H1 (cell line): ENCODE results near the gene POLR3H. TPM values are rescaled to one million over a fixed set of nuclear protein-coding genes. Genes with fewer than 3 reads are reported as not detected.

Experiments used
- BRCA1 ChIP-seq: IDR thresholded peaks from 2 replicates; pipeline ENCODE4 v1.6.1; 2012; ENCODE audit warnings: low read depth, low read length, improper control_type of control experiment
- CBX5 ChIP-seq: fragments of 300-800, 300-1000 bp; sonication (generic); IDR thresholded peaks from 2 replicates; pipeline ENCODE4 v1.7.1; 2016; ENCODE audit warnings: antibody characterized with exemption, low read length, low read depth
- CBX8 ChIP-seq: fragments of 300-800, 300-1000 bp; sonication (generic); IDR thresholded peaks from 2 replicates; pipeline ENCODE4 v1.7.1; 2016; ENCODE audit warnings: low read depth, low read length, borderline replicate concordance
- CEBPB ChIP-seq: IDR thresholded peaks from 2 replicates; pipeline ENCODE4 v1.6.1; 2012; ENCODE audit warnings: low read depth, low read length
- CHD2 ChIP-seq: IDR thresholded peaks from 2 replicates; pipeline ENCODE4 v1.6.1; 2012; ENCODE audit warnings: low read length, improper control_type of control experiment
- CREB1 ChIP-seq: IDR thresholded peaks from 2 replicates; pipeline ENCODE4 v1.6.1; 2012; ENCODE audit warnings: inconsistent platforms
- EZH2 ChIP-seq: fragments of 200-600 bp; sonication (generic); IDR thresholded peaks from 2 replicates; pipeline ENCODE4 v1.7.1; 2012; ENCODE audit warnings: low read depth, mild to moderate bottlenecking, moderate library complexity, low read length, inconsistent platforms; ENCODE audit not compliant: severe bottlenecking
- HDAC2 ChIP-seq, 2 experiments: fragments of 300-600 bp in 1 of 2; sonication (generic) in 1 of 2; IDR thresholded peaks; 2 replicates each; pipeline ENCODE4 v1.6.1; 2011 to 2012; ENCODE audit warnings: low read depth in 2 of 2, low read length in 2 of 2, mild to moderate bottlenecking in 2 of 2, moderate library complexity in 2 of 2, borderline replicate concordance in 1 of 2, inconsistent platforms in 1 of 2
- JUN ChIP-seq: IDR thresholded peaks from 2 replicates; pipeline ENCODE4 v1.6.1; 2011; ENCODE audit warnings: low read depth, mild to moderate bottlenecking, improper control_type of control experiment, low read length
- KDM1A ChIP-seq: fragments of 200-600, 300-600 bp; sonication (generic); IDR thresholded peaks from 2 replicates; pipeline ENCODE4 v1.7.1; 2016; ENCODE audit warnings: mild to moderate bottlenecking, low read length, borderline replicate concordance
- KDM4A ChIP-seq: IDR thresholded peaks from one replicate; pipeline ENCODE4 v1.7.1; 2012; ENCODE audit warnings: low read depth, mild to moderate bottlenecking, moderate library complexity, low read length, inconsistent platforms; ENCODE audit not compliant: severe bottlenecking
- MAFK ChIP-seq: IDR thresholded peaks from 2 replicates; pipeline ENCODE4 v1.6.1; 2012; ENCODE audit warnings: low read depth, mild to moderate bottlenecking, improper control_type of control experiment, low read length
- NANOG ChIP-seq: IDR thresholded peaks from 2 replicates; pipeline ENCODE4 v1.6.1; 2011; ENCODE audit warnings: low read length, low read depth, mild to moderate bottlenecking, inconsistent platforms; ENCODE audit not compliant: insufficient read depth, poor library complexity, severe bottlenecking
- POLR2AphosphoS5 ChIP-seq: IDR thresholded peaks from 2 replicates; pipeline ENCODE4 v1.6.1; 2011; ENCODE audit warnings: low read depth, low read length
- SIRT6 ChIP-seq: IDR thresholded peaks from one replicate; pipeline ENCODE4 v1.7.1; 2012; ENCODE audit warnings: low read length, inconsistent platforms
- SP1 ChIP-seq: IDR thresholded peaks from 2 replicates; pipeline ENCODE4 v1.6.1; 2011; ENCODE audit warnings: low read depth, low read length
- SP2 ChIP-seq: IDR thresholded peaks from 2 replicates; pipeline ENCODE4 v1.6.1; 2012; ENCODE audit warnings: mild to moderate bottlenecking, low read length, inconsistent platforms
- SP4 ChIP-seq: IDR thresholded peaks from 2 replicates; pipeline ENCODE4 v1.6.1; 2012; ENCODE audit warnings: low read length, inconsistent platforms
- SRF ChIP-seq: IDR thresholded peaks from 2 replicates; pipeline ENCODE4 v1.6.1; 2011; ENCODE audit warnings: mild to moderate bottlenecking, low read depth, low read length, moderate library complexity
- TAF1 ChIP-seq: IDR thresholded peaks from 2 replicates; pipeline ENCODE4 v1.6.1; 2011; ENCODE audit warnings: mild to moderate bottlenecking, low read depth, low read length
- TEAD4 ChIP-seq: IDR thresholded peaks from 2 replicates; pipeline ENCODE4 v1.6.1; 2012; ENCODE audit warnings: low read depth, low read length, inconsistent platforms, mixed read lengths
- YY1 ChIP-seq: IDR thresholded peaks from 2 replicates; pipeline ENCODE4 v1.6.1; 2011; ENCODE audit warnings: low read depth, mild to moderate bottlenecking, low read length
- polyA plus RNA-seq, 7 experiments: library from polyadenylated mRNA; depleted of rRNA in 3 of 7; stranded (reverse) in 5 of 7; unstranded in 2 of 7; fragments of >200 nt in 5 of 7; fragments of 200-250 nt in 2 of 7; gene quantifications; 1 replicate in 5 of 7; 2 replicates in 1 of 7; 4 replicates in 1 of 7; pipeline versions ENCODE4 v1.2.1 to v1.2.3, GENCODE V29; 2011 to 2013; ENCODE audit warnings: missing spikeins in 2 of 7, mixed read lengths in 2 of 7
- total RNA-seq: library from RNA; stranded (reverse); fragmentation: NEBNext Ultra II Directional; extraction: Animal tissue kit (Norgen Biotek cat#: 25700); gene quantifications from 2 replicates; pipeline ENCODE4 v1.2.1, GENCODE V29; 2021
- TF ChIP-seq, protein P1 (sequence below): IDR thresholded peaks from 2 replicates; pipeline ENCODE4 v1.6.1; 2012; ENCODE audit warnings: inconsistent platforms
- TF ChIP-seq, protein P2 (sequence below): IDR thresholded peaks from 2 replicates; pipeline ENCODE4 v1.6.1; 2011; ENCODE audit warnings: low read length, improper control_type of control experiment

The POLR3H gene
- total and polyA plus RNA-seq, 2 of the 8 experiments (the other 6 are each of a cell fraction or from before 2014, with no cell fraction given), result 29.7 to 39.2 TPM

DNA sequence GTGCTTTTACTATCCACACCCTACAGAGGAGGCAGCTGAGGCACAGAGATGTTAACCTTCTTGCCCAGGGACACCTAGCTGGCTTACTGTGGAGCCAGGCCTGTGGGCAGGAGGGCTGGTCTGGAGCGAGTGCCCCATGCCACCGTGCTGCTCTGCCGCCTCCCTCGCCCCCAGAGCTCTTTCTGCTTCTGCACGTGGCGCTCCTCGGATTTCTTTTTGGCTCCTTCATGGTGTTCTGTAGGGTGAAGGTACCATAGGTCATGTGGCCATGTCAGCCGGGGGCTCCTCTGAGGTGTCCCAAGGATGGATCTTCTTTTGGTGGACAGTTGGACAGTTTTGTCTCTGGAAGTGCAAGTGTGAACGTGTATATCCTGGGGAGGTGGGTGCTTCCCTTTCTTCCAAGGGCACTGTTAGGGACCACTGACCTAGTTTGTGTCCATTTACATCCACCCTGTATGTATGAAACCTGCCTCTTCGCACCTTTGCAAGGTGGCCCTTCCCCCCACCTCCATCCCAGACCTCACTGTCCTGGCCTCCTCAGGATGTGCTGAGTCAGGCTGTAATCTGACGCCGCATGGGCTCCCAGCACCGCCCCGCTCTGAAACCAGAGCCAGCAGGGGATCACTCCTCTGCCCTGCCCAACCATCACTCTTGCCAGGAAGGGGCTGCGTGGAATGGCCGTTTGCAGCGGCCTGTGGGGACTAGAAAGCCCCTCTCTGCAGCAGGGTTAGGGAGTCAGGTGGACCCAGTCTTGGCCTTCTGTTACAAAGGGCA, 31.7 kb downstream of the POLR3H start (continued):
- TF ChIP-seq CREB1 (peak; percentile 30; the same call in 1 of the 2 replicates), CEBPB (no peak), KDM1A (peak; percentile 42; the same call in 1 of the 2 replicates), MAFK (peak; percentile 99), CHD2 (no peak; the same call in 1 of the 2 replicates), POLR2AphosphoS5 (peak; percentile 42; the same call in 1 of the 2 replicates), TAF1 (peak; percentile 57), EZH2 (no peak), HDAC2 (IDR thresholded peaks at IDR 0.05; ENCODE audit: borderline replicate concordance in 1 of 2, low read depth in 2 of 2, low read length in 2 of 2) (no peak), SIRT6 (no peak), SP1 (peak; percentile 69; the same call in 1 of the 2 replicates), JUN (no peak), CBX8 (no peak), TEAD4 (no peak), NANOG (no peak), CBX5 (no peak), SRF (no peak), YY1 (peak; percentile 78), BRCA1 (no peak), SP4 (no peak), KDM4A (no peak), SP2 (no peak)
- TF ChIP-seq, protein P1, sequence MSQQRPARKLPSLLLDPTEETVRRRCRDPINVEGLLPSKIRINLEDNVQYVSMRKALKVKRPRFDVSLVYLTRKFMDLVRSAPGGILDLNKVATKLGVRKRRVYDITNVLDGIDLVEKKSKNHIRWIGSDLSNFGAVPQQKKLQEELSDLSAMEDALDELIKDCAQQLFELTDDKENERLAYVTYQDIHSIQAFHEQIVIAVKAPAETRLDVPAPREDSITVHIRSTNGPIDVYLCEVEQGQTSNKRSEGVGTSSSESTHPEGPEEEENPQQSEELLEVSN, result peak; percentile 69
- TF ChIP-seq, protein P2, sequence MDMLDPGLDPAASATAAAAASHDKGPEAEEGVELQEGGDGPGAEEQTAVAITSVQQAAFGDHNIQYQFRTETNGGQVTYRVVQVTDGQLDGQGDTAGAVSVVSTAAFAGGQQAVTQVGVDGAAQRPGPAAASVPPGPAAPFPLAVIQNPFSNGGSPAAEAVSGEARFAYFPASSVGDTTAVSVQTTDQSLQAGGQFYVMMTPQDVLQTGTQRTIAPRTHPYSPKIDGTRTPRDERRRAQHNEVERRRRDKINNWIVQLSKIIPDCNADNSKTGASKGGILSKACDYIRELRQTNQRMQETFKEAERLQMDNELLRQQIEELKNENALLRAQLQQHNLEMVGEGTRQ, result no peak
